Esophagus muscularis mucosa (tissue), 3 donors: Measurements from ENCODE around the gene PKDCC.

Experiments used
- CTCF ChIP-seq, 3 experiments: fragments of 200-600 bp in 2 of 3; fragments of 450-650 bp in 1 of 3; sonication (generic) in 2 of 3; IDR thresholded peaks; one replicate each; pipeline ENCODE4 v1.5.1; 2017 to 2019; ENCODE audit warnings: antibody characterized with exemption in 3 of 3, mild to moderate bottlenecking in 2 of 3, moderate library complexity in 1 of 3
- POLR2A ChIP-seq: fragments of 450-650 bp; IDR thresholded peaks from one replicate; pipeline ENCODE4 v1.6.1; 2017; ENCODE audit warnings: antibody characterized with exemption, moderate library complexity, mild to moderate bottlenecking, low read depth
- POLR2AphosphoS5 ChIP-seq, 2 donors: sonication (generic); formaldehyde crosslinking; IDR thresholded peaks; one replicate each; pipeline ENCODE4 v1.6.1; 2017; ENCODE audit warnings: antibody characterized with exemption in 2 of 2

GRCh38 chr2:42012137-42012536, 35.7 kb upstream of the PKDCC start:
- TF ChIP-seq POLR2A (no peak), CTCF (IDR thresholded peaks at IDR 0.05) (no peak), POLR2AphosphoS5 (IDR thresholded peaks at IDR 0.05) (no peak)
